GM23338 (cell line): ENCODE data around the gene HSF4. TPM values are rescaled to one million over a fixed set of nuclear protein-coding genes. Genes with fewer than 3 reads are reported as not detected.
A peak's percentile ranks its signal among the peaks of the same experiment; 100 is the strongest.

Source experiments
- ATAC-seq: fragments of 200-7000 bp; cut with Tn5 transposase; 3 replicates; pipeline ENCODE4 v1.9.1; 2020
- DNase-seq: peaks from one replicate; pipeline ENCODE4 v3.0.0-alpha.2; 2015; ENCODE audit warnings: low spot score
- H2AFZ ChIP-seq: fragments of 200-600 bp; sonication (generic); 2 replicates; pipeline ENCODE4 v1.8.0; 2016; ENCODE audit warnings: antibody characterized with exemption, mild to moderate bottlenecking, moderate library complexity
- H3F3A ChIP-seq: fragments of 200-600 bp; sonication (generic); replicated peaks from 2 replicates; pipeline ENCODE4 v1.8.0; 2017; ENCODE audit warnings: antibody characterized with exemption, mixed run types, low read depth
- H3K27ac ChIP-seq: fragments of 200-600 bp; sonication (generic); 2 replicates; pipeline ENCODE4 v1.6.1; 2016; ENCODE audit warnings: low read depth
- H3K27me3 ChIP-seq: fragments of 200-600 bp; sonication (generic); 2 replicates; pipeline ENCODE4 v1.8.0; 2016; ENCODE audit warnings: mild to moderate bottlenecking, mixed run types, moderate library complexity; ENCODE audit not compliant: insufficient read depth
- H3K36me3 ChIP-seq: fragments of 200-600 bp; sonication (generic); 2 replicates; pipeline ENCODE4 v1.8.0; 2016; ENCODE audit warnings: mild to moderate bottlenecking; ENCODE audit not compliant: insufficient read depth
- H3K4me1 ChIP-seq: fragments of 200-600 bp; sonication (generic); 2 replicates; pipeline ENCODE4 v1.8.0; 2016; ENCODE audit warnings: mild to moderate bottlenecking, moderate library complexity; ENCODE audit not compliant: insufficient read depth
- H3K4me2 ChIP-seq: fragments of 200-600 bp; sonication (generic); 2 replicates; pipeline ENCODE4 v1.7.1; 2017; ENCODE audit warnings: mixed run types
- H3K4me3 ChIP-seq: fragments of 200-600 bp; sonication (generic); 2 replicates; pipeline ENCODE4 v1.6.1; 2016; ENCODE audit warnings: mixed run types
- H3K79me2 ChIP-seq: fragments of 200-600 bp; sonication (generic); replicated peaks from 2 replicates; pipeline ENCODE4 v1.8.0; 2017; ENCODE audit warnings: mild to moderate bottlenecking; ENCODE audit not compliant: insufficient read depth
- H3K9me2 ChIP-seq: fragments of 200-600 bp; sonication (generic); 2 replicates; pipeline ENCODE4 v1.8.0; 2017; ENCODE audit not compliant: insufficient read depth
- H4K20me1 ChIP-seq: fragments of 200-600 bp; sonication (generic); replicated peaks from 2 replicates; pipeline ENCODE4 v1.8.0; 2017; ENCODE audit warnings: mild to moderate bottlenecking; ENCODE audit not compliant: insufficient read depth
- H3K27ac Mint-ChIP-seq: 2 replicates; pipeline ENCODE4 v1.8.0; 2020; ENCODE audit warnings: inconsistent platforms, mild to moderate bottlenecking, moderate library complexity, mixed read lengths
- H3K27me3 Mint-ChIP-seq: 3 replicates; pipeline ENCODE4 v1.8.0; 2022; ENCODE audit warnings: low read depth, mild to moderate bottlenecking, moderate library complexity, mixed read lengths, inconsistent platforms; ENCODE audit not compliant: insufficient read depth, poor library complexity
- H3K36me3 Mint-ChIP-seq: 3 replicates; pipeline ENCODE4 v1.8.0; 2021; ENCODE audit warnings: low read depth, mild to moderate bottlenecking, inconsistent platforms, moderate library complexity, mixed read lengths
- H3K4me1 Mint-ChIP-seq: 3 replicates; pipeline ENCODE4 v1.8.0; 2020; ENCODE audit warnings: mild to moderate bottlenecking, inconsistent platforms, mixed read lengths
- H3K4me3 Mint-ChIP-seq: 3 replicates; pipeline ENCODE4 v1.8.0; 2021; ENCODE audit warnings: moderate library complexity, mild to moderate bottlenecking, inconsistent platforms, mixed read lengths
- H3K9me3 Mint-ChIP-seq: 3 replicates; pipeline ENCODE4 v1.8.0; 2020; ENCODE audit warnings: moderate library complexity, mild to moderate bottlenecking, inconsistent platforms, mixed read lengths
- CREB1 ChIP-seq: fragments of 250-450 bp; sonication (Bioruptor Pico); IDR thresholded peaks from 2 replicates; pipeline ENCODE4 v1.5.0; 2020; ENCODE audit warnings: low read depth, mild to moderate bottlenecking, moderate library complexity
- CTCF ChIP-seq, 2 experiments: fragments of 200-600 bp in 1 of 2; sonication (generic) in 1 of 2; conservative IDR thresholded peaks; 2 replicates each; pipeline versions ENCODE4 v1.5.1 to v1.6.1; 2016 to 2017; ENCODE audit warnings: antibody characterized with exemption in 2 of 2, low read depth in 2 of 2, mild to moderate bottlenecking in 2 of 2, moderate library complexity in 1 of 2
- EZH2 ChIP-seq: fragments of 200-600 bp; sonication (generic); IDR thresholded peaks from one replicate; pipeline ENCODE4 v1.8.0; 2017; ENCODE audit warnings: antibody characterized with exemption, mild to moderate bottlenecking, low read depth; ENCODE audit not compliant: unreplicated experiment
- EZH2phosphoT487 ChIP-seq: fragments of 200-600 bp; sonication (generic); IDR thresholded peaks from one replicate; pipeline ENCODE4 v1.8.1; 2018; ENCODE audit warnings: antibody characterized with exemption; ENCODE audit not compliant: unreplicated experiment
- JUNB ChIP-seq: IDR thresholded peaks from one replicate; pipeline ENCODE4 v1.6.1; 2016; ENCODE audit warnings: antibody characterized with exemption; ENCODE audit not compliant: unreplicated experiment
- NANOG ChIP-seq: IDR thresholded peaks from 2 replicates; pipeline ENCODE4 v1.6.1; 2016; ENCODE audit warnings: antibody characterized with exemption, borderline replicate concordance
- ZNF331 ChIP-seq: fragments of 250-450 bp; sonication (Bioruptor Pico); IDR thresholded peaks from 2 replicates; pipeline ENCODE4 v1.5.0; 2020; ENCODE audit warnings: low read depth, mild to moderate bottlenecking, moderate library complexity
- polyA plus RNA-seq: library from polyadenylated mRNA; unstranded; fragments of >200 nt; fragmentation: Nextera tagmentation; extraction: Ambion mirVana; gene quantifications from 2 replicates; pipeline ENCODE4 v1.2.1, GENCODE V29; 2016
- total RNA-seq: library from RNA; depleted of rRNA; stranded (reverse); fragments of >200 nt; shearing (Covaris generic); gene quantifications from 2 replicates; pipeline ENCODE4 v1.2.3, GENCODE V29; 2014
- TF ChIP-seq, protein P1 (sequence below): fragments of 250-450 bp; sonication (Bioruptor Pico); IDR thresholded peaks from 2 replicates; pipeline ENCODE4 v1.5.0; 2020; ENCODE audit warnings: mild to moderate bottlenecking, moderate library complexity

Gene HSF4
- total and polyA plus RNA-seq, 2 experiments from 2014 or later, result 0.19 to 1.3 TPM

DNA sequence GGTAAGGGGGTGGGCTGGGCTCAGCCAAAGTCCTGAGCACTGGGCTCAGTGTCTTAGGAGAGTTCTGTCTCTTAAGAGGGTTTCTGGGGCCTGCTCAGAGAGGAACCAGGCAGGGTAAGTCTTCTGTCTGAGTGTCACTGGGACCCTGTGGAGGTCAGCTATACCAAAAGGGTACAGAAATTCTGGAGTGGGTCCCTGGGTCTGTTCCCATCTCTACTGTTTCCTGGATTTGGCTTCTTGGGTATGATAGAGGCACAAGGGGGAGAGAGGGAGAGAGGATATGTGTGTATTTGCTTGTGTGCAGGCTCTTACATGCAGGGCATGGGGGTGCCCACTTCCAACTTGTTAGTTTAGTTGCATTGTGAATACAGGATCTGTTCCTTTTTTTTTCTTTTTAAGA lies 29.0 kb downstream of the HSF4 start (continued):
- TF ChIP-seq, protein P1, sequence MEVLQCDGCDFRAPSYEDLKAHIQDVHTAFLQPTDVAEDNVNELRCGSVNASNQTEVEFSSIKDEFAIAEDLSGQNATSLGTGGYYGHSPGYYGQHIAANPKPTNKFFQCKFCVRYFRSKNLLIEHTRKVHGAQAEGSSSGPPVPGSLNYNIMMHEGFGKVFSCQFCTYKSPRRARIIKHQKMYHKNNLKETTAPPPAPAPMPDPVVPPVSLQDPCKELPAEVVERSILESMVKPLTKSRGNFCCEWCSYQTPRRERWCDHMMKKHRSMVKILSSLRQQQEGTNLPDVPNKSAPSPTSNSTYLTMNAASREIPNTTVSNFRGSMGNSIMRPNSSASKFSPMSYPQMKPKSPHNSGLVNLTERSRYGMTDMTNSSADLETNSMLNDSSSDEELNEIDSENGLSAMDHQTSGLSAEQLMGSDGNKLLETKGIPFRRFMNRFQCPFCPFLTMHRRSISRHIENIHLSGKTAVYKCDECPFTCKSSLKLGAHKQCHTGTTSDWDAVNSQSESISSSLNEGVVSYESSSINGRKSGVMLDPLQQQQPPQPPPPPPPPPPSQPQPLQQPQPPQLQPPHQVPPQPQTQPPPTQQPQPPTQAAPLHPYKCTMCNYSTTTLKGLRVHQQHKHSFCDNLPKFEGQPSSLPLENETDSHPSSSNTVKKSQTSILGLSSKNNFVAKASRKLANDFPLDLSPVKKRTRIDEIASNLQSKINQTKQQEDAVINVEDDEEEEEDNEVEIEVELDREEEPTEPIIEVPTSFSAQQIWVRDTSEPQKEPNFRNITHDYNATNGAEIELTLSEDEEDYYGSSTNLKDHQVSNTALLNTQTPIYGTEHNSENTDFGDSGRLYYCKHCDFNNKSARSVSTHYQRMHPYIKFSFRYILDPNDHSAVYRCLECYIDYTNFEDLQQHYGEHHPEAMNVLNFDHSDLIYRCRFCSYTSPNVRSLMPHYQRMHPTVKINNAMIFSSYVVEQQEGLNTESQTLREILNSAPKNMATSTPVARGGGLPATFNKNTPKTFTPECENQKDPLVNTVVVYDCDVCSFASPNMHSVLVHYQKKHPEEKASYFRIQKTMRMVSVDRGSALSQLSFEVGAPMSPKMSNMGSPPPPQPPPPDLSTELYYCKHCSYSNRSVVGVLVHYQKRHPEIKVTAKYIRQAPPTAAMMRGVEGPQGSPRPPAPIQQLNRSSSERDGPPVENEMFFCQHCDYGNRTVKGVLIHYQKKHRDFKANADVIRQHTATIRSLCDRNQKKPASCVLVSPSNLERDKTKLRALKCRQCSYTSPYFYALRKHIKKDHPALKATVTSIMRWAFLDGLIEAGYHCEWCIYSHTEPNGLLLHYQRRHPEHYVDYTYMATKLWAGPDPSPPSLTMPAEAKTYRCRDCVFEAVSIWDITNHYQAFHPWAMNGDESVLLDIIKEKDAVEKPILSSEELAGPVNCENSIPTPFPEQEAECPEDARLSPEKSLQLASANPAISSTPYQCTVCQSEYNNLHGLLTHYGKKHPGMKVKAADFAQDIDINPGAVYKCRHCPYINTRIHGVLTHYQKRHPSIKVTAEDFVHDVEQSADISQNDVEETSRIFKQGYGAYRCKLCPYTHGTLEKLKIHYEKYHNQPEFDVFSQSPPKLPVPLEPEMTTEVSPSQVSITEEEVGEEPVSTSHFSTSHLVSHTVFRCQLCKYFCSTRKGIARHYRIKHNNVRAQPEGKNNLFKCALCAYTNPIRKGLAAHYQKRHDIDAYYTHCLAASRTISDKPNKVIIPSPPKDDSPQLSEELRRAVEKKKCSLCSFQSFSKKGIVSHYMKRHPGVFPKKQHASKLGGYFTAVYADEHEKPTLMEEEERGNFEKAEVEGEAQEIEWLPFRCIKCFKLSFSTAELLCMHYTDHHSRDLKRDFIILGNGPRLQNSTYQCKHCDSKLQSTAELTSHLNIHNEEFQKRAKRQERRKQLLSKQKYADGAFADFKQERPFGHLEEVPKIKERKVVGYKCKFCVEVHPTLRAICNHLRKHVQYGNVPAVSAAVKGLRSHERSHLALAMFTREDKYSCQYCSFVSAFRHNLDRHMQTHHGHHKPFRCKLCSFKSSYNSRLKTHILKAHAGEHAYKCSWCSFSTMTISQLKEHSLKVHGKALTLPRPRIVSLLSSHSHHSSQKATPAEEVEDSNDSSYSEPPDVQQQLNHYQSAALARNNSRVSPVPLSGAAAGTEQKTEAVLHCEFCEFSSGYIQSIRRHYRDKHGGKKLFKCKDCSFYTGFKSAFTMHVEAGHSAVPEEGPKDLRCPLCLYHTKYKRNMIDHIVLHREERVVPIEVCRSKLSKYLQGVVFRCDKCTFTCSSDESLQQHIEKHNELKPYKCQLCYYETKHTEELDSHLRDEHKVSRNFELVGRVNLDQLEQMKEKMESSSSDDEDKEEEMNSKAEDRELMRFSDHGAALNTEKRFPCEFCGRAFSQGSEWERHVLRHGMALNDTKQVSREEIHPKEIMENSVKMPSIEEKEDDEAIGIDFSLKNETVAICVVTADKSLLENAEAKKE (CRISPR knock-in tag), result no peak
- TF ChIP-seq JUNB (no peak), CREB1 (CRISPR knock-in tag) (no peak), EZH2phosphoT487 (no peak)

DNA sequence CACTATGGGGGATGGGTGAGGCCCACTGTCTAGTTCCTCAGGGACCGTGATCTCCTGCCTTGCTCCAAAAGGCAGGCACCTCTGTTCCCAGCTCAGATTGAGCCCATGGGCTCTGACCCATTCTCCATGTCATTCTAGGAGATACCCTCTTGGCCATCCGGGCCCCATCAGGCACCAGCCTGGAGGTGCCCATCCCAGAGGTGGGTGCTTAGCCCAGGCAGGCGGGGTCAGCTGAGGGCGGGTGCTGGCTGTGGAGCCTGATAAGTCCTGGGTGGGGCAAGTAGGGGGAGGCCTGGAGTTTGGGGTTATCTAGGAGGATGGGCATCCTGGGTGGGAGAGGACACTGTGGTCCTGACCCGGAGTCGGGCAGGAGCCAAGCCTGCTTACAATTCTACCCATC lies 29.7 kb downstream of the HSF4 start:
- Mint-ChIP-seq H3K36me3 (peaks cover 49% of the 10 kb centered on the region), H3K4me1 (peaks cover 26% of the 10 kb centered on the region), H3K27ac (no peak overlapping the region), H3K27me3 (peaks cover 10% of the 10 kb centered on the region), H3K9me3 (no peaks in the 10 kb centered on the region), H3K4me3 (peak overlapping the region; percentile 93; the same call in 2 of the 3 replicates)
- H3K27ac ChIP-seq, result no peak overlapping the region
- peaks cover 16% of the 10 kb centered on the region for H3K4me1 ChIP-seq
- H3K36me3 ChIP-seq, result peaks cover 20% of the 10 kb centered on the region; the same call in 1 of the 2 replicates
- no peak overlapping the region for H3K4me3 ChIP-seq
- H3K79me2 ChIP-seq, result peaks cover 21% of the 10 kb centered on the region
- peaks cover 23% of the 10 kb centered on the region; the same call in 1 of the 2 replicates for H3F3A ChIP-seq
- ATAC-seq (no peak), DNase-seq (no peak)
- no peaks in the 10 kb centered on the region for H3K27me3 ChIP-seq
- H3K9me2 ChIP-seq, result no peaks in the 10 kb centered on the region
- H4K20me1 ChIP-seq, result peaks cover 22% of the 10 kb centered on the region
- no peak overlapping the region for H3K4me2 ChIP-seq
- H2AFZ ChIP-seq, result no peak overlapping the region
- TF ChIP-seq, protein P1 (CRISPR knock-in tag), result no peak
- TF ChIP-seq ZNF331 (CRISPR knock-in tag) (no peak), CTCF (conservative IDR thresholded peaks at IDR 0.05; ENCODE audit: low read depth in 2 of 2) (no peak), EZH2 (no peak), NANOG (no peak)
